OCI-LY7 (cell line): Measurements from ENCODE around the gene PCCA. TPM values are rescaled to one million over a fixed set of nuclear protein-coding genes. Genes with fewer than 3 reads are reported as not detected.

Experiments used
- BruUV-seq: library from RNA; stranded (reverse); fragments of 400-500 nt; replicated peaks from 2 replicates; lab custom pipeline; 2021; lab: Mats Ljungman, UMichigan
- CTCF ChIA-PET: fragments of 300-600 bp; sonication (Branson Sonifier 250); formaldehyde crosslinking; loops from one replicate; lab custom pipeline; 2022; ENCODE audit warnings: antibody characterized with exemption; ENCODE audit not compliant: unreplicated experiment; lab: Charles Lee
- POLR2A ChIA-PET: fragments of 300-600 bp; sonication (Branson Sonifier 250); formaldehyde crosslinking; loops from one replicate; lab custom pipeline; 2022; ENCODE audit warnings: antibody characterized with exemption; lab: Charles Lee
- DNase-seq: peaks from one replicate; pipeline ENCODE4 v3.0.0-alpha.2; 2015; ENCODE audit warnings: low spot score
- H2AFZ ChIP-seq: fragments of 200-600 bp; sonication (generic), shearing (Covaris generic); 2 replicates; pipeline ENCODE4 v1.6.1; 2014; ENCODE audit warnings: mild to moderate bottlenecking, antibody characterized with exemption, low read length, moderate library complexity
- H3K27ac ChIP-seq: fragments of 200-600 bp; sonication (generic); 2 replicates; pipeline ENCODE4 v1.5.1; 2014; ENCODE audit warnings: mixed run types, low read depth, mild to moderate bottlenecking, moderate library complexity, low read length, inconsistent platforms; ENCODE audit not compliant: poor library complexity, severe bottlenecking
- H3K36me3 ChIP-seq: fragments of 200-600 bp; sonication (generic); 2 replicates; pipeline ENCODE4 v1.6.1; 2014; ENCODE audit warnings: mild to moderate bottlenecking, antibody characterized with exemption, low read length, moderate library complexity, mixed read lengths; ENCODE audit not compliant: insufficient read depth
- H3K4me1 ChIP-seq: fragments of 200-600 bp; sonication (generic); 2 replicates; pipeline ENCODE4 v1.5.1; 2014; ENCODE audit warnings: mild to moderate bottlenecking, low read length; ENCODE audit not compliant: insufficient read depth, poor library complexity, severe bottlenecking
- H3K4me2 ChIP-seq: fragments of 200-600 bp; sonication (generic); 2 replicates; pipeline ENCODE4 v1.6.1; 2014; ENCODE audit warnings: mild to moderate bottlenecking, low read length
- H3K4me3 ChIP-seq: fragments of 200-600 bp; sonication (generic); 2 replicates; pipeline ENCODE4 v1.5.1; 2014; ENCODE audit warnings: mild to moderate bottlenecking, low read depth, low read length; ENCODE audit not compliant: poor library complexity, severe bottlenecking
- H3K79me2 ChIP-seq: fragments of 200-600 bp; sonication (generic); 2 replicates; pipeline ENCODE4 v1.6.1; 2016; ENCODE audit warnings: low read depth, mild to moderate bottlenecking, low read length, moderate library complexity, mixed read lengths; ENCODE audit not compliant: insufficient read depth
- H3K9me2 ChIP-seq: fragments of 200-600 bp; sonication (generic); 2 replicates; pipeline ENCODE4 v1.6.1; 2016; ENCODE audit warnings: mild to moderate bottlenecking, low read length, mixed read lengths; ENCODE audit not compliant: insufficient read depth
- H3K9me3 ChIP-seq: fragments of 200-600 bp; sonication (generic); 2 replicates; pipeline ENCODE4 v1.6.1; 2014; ENCODE audit warnings: mild to moderate bottlenecking, mixed run types, low read length, mixed read lengths
- H4K20me1 ChIP-seq: fragments of 200-600 bp; sonication (generic); 2 replicates; pipeline ENCODE4 v1.6.1; 2014; ENCODE audit warnings: mild to moderate bottlenecking, antibody characterized with exemption, low read length, moderate library complexity, mixed read lengths; ENCODE audit not compliant: insufficient read depth
- CTCF ChIP-seq: fragments of 200-600 bp; sonication (generic); conservative IDR thresholded peaks from 2 replicates; pipeline ENCODE4 v1.5.1; 2014; ENCODE audit warnings: mild to moderate bottlenecking, antibody characterized with exemption, low read length, moderate library complexity, mixed read lengths
- EZH2phosphoT487 ChIP-seq: fragments of 200-600 bp; sonication (generic); IDR thresholded peaks from 2 replicates; pipeline ENCODE4 v1.6.1; 2018; ENCODE audit warnings: low read depth, borderline replicate concordance, mild to moderate bottlenecking, mixed run types, antibody characterized with exemption, low read length, moderate library complexity, mixed read lengths
- intact Hi-C: fragments of 100-400 bp; cut with micrococcal nuclease; formaldehyde crosslinking; loops from one replicate; pipeline ENCODE4 v1.10.0; 2022; ENCODE audit not compliant: unreplicated experiment
- total RNA-seq, 2 experiments: library from RNA; depleted of rRNA in 1 of 2; stranded (reverse); fragments of >200 nt in 1 of 2; shearing (Covaris generic) in 1 of 2; gene quantifications; 2 replicates each; pipeline ENCODE4 v1.2.3, GENCODE V29; 2014 to 2022

PCCA gene
- total RNA-seq, 2 experiments from 2014 or later = 2.7 to 7.2 TPM

- Histone ChIP-seq H3K36me3 (no peaks in the 10 kb centered on the region), H4K20me1 (no peaks in the 10 kb centered on the region), H3K79me2 (no peaks in the 10 kb centered on the region), H3K27ac (no peak overlapping the region), H3K4me2 (no peak overlapping the region), H2AFZ (no peak overlapping the region), H3K4me3 (no peak overlapping the region), H3K4me1 (no peaks in the 10 kb centered on the region), H3K9me3 (no peaks in the 10 kb centered on the region), H3K9me2 (no peaks in the 10 kb centered on the region)
- DNase-seq = no peak
- intact Hi-C loops = no loop called here
- no TSS peak for BruUV-seq
- CTCF ChIA-PET = no interaction called here
- TF ChIP-seq CTCF (no peak), EZH2phosphoT487 (no peak)
- POLR2A ChIA-PET = no interaction called here
These were observed 463.9 kb downstream of the PCCA start for GRCh38 chr13:100552755-100553154.

GRCh38 chr13:100559886-100560285, 471.0 kb downstream of the PCCA start:
- no peak overlapping the region for H3K4me3 ChIP-seq
- no peaks in the 10 kb centered on the region for H3K9me2 ChIP-seq
- DNase-seq = no peak
- no peak overlapping the region for H3K4me2 ChIP-seq
- no peaks in the 10 kb centered on the region for H3K4me1 ChIP-seq
- H4K20me1 ChIP-seq = no peaks in the 10 kb centered on the region
- H2AFZ ChIP-seq = no peak overlapping the region
- TF ChIP-seq EZH2phosphoT487 (no peak), CTCF (no peak)
- H3K79me2 ChIP-seq = no peaks in the 10 kb centered on the region
- ChIA-PET POLR2A (no interaction called here), CTCF (no interaction called here)
- intact Hi-C loops = no loop called here
- BruUV-seq = no TSS peak
- H3K36me3 ChIP-seq = no peaks in the 10 kb centered on the region
- no peak overlapping the region for H3K27ac ChIP-seq
- H3K9me3 ChIP-seq = no peaks in the 10 kb centered on the region

GRCh38 chr13:100560498-100561157, 471.7 kb downstream of the PCCA start:
- intact Hi-C loops = no loop called here
- Histone ChIP-seq H3K4me3 (no peak overlapping the region), H2AFZ (no peak overlapping the region), H3K27ac (no peak overlapping the region), H3K4me1 (no peaks in the 10 kb centered on the region), H3K4me2 (no peak overlapping the region), H3K79me2 (no peaks in the 10 kb centered on the region), H3K36me3 (no peaks in the 10 kb centered on the region), H3K9me3 (no peaks in the 10 kb centered on the region), H4K20me1 (no peaks in the 10 kb centered on the region), H3K9me2 (no peaks in the 10 kb centered on the region)
- CTCF ChIA-PET = no interaction called here
- TF ChIP-seq CTCF (no peak), EZH2phosphoT487 (no peak)
- no TSS peak for BruUV-seq
- POLR2A ChIA-PET = no interaction called here
- no peak for DNase-seq
